IMR-90 (cell line): Measurements from ENCODE around the gene CHRDL1.

ENCODE experiments used
- CTCF ChIP-seq: conservative IDR thresholded peaks from 2 replicates; pipeline ENCODE4 v1.5.1; 2012; ENCODE audit warnings: mild to moderate bottlenecking, low read depth, low read length, improper control_type of control experiment
- MAFK ChIP-seq: IDR thresholded peaks from 2 replicates; pipeline ENCODE4 v1.6.1; 2012; ENCODE audit warnings: low read depth, low read length, improper control_type of control experiment
- MAZ ChIP-seq: IDR thresholded peaks from 2 replicates; pipeline ENCODE4 v1.6.1; 2012; ENCODE audit warnings: low read depth, mild to moderate bottlenecking, low read length, improper control_type of control experiment, moderate library complexity, borderline replicate concordance
- RAD21 ChIP-seq: IDR thresholded peaks from 2 replicates; pipeline ENCODE4 v1.6.1; 2012; ENCODE audit warnings: low read length, improper control_type of control experiment
- RFX5 ChIP-seq: IDR thresholded peaks from 2 replicates; pipeline ENCODE4 v1.8.0; 2012; ENCODE audit warnings: low read depth, mild to moderate bottlenecking, low read length, moderate library complexity
- SMC3 ChIP-seq: fragments of 150-350 bp; IDR thresholded peaks from 2 replicates; pipeline ENCODE4 v1.6.1; 2016; ENCODE audit warnings: low read depth, mild to moderate bottlenecking, antibody characterized with exemption, low read length, moderate library complexity

GRCh38 chrX:110806145-110806544, 10.5 kb upstream of the CHRDL1 start:
- no peak for TF ChIP-seq RFX5
- TF ChIP-seq MAZ, result no peak
- no peak for TF ChIP-seq CTCF
- no peak for TF ChIP-seq MAFK
- no peak for TF ChIP-seq SMC3
- TF ChIP-seq RAD21, result no peak
